Keratinocyte (primary cell): ENCODE data around the gene MN1.

ENCODE experiments used
- EZH2 ChIP-seq: IDR thresholded peaks from one replicate; pipeline ENCODE4 v1.6.1; 2012; ENCODE audit warnings: inconsistent platforms, mild to moderate bottlenecking, low read length, moderate library complexity
- TF ChIP-seq, protein P1 (sequence below), 3 experiments: IDR thresholded peaks in 1 of 3; conservative IDR thresholded peaks in 1 of 3; optimal IDR thresholded peaks in 1 of 3; 2 replicates in 2 of 3; 3 replicates in 1 of 3; pipeline versions ENCODE3 to v1.5.1; 2011; ENCODE audit warnings: low read length in 3 of 3, mild to moderate bottlenecking in 3 of 3, moderate library complexity in 2 of 3, control low read depth in 1 of 3, inconsistent platforms in 1 of 3; ENCODE audit not compliant: insufficient read depth in 2 of 3; ENCODE audit errors: extremely low read depth in 1 of 3

DNA sequence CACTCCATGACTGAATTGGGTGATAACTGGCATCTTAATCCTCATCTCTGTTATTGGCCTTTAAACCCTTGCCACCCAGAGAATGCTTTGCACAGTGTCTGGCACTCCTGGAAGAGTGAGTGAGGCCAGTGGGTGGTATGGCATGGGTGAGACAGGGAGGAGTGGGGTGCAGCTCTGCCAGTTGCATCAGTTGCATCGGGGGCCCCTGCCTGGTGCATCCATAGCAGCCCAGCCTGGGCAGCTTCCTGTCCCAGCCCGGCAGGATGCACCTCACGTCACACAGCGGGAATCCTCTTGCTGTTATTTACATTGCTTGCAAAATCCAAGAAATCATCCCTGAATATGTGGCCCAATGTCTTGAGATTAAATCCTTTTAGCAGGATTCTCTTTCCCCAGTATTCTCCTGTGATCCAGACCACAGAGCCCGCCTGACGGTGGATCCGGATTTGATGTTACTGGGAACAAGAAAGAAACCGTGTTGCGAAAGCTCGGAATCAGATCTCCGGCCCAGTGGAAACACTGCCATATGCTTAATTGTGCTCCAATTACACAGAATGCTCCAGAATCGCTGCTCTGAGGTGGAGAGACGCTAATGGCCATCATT lies 37.6 kb upstream of the MN1 start:
- TF ChIP-seq, protein P1, sequence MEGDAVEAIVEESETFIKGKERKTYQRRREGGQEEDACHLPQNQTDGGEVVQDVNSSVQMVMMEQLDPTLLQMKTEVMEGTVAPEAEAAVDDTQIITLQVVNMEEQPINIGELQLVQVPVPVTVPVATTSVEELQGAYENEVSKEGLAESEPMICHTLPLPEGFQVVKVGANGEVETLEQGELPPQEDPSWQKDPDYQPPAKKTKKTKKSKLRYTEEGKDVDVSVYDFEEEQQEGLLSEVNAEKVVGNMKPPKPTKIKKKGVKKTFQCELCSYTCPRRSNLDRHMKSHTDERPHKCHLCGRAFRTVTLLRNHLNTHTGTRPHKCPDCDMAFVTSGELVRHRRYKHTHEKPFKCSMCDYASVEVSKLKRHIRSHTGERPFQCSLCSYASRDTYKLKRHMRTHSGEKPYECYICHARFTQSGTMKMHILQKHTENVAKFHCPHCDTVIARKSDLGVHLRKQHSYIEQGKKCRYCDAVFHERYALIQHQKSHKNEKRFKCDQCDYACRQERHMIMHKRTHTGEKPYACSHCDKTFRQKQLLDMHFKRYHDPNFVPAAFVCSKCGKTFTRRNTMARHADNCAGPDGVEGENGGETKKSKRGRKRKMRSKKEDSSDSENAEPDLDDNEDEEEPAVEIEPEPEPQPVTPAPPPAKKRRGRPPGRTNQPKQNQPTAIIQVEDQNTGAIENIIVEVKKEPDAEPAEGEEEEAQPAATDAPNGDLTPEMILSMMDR (optimal IDR thresholded peaks at IDR 0.05 in 1 of 3, IDR thresholded peaks at IDR 0.05 in 1 of 3, conservative IDR thresholded peaks at IDR 0.05 in 1 of 3; ENCODE audit: extremely low read depth in 1 of 3, insufficient read depth in 2 of 3, low read length in 3 of 3): no peak
- no peak for TF ChIP-seq EZH2
